ENCODE measurements around the gene FRYL. TPM values are rescaled to one million over a fixed set of nuclear protein-coding genes. Genes with fewer than 3 reads are reported as not detected.
A peak's percentile ranks its signal among the peaks of the same experiment; 100 is the strongest.

FRYL gene
- polyA plus RNA-seq, 1 experiment: 28.0 TPM

DNA sequence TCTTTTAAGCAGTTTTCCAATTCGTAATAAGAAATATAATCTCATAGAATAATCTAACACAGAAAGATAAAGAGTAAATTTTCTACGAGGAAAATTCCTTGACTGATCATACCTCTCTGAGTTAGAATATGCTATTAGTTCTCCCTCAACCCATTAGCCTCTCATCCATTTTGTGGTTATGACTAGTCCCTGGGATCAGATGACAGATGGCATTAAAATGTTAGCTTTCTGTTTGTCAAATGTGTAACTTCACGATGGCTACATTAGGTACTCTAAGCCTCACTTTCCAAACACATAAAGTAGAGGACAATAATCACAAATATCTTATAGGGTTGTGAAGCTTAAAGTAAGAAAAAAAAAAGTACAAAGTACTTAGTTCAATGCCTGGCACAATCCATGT, 177.9 kb downstream of the FRYL start:
- TF ChIP-seq, protein P1, sequence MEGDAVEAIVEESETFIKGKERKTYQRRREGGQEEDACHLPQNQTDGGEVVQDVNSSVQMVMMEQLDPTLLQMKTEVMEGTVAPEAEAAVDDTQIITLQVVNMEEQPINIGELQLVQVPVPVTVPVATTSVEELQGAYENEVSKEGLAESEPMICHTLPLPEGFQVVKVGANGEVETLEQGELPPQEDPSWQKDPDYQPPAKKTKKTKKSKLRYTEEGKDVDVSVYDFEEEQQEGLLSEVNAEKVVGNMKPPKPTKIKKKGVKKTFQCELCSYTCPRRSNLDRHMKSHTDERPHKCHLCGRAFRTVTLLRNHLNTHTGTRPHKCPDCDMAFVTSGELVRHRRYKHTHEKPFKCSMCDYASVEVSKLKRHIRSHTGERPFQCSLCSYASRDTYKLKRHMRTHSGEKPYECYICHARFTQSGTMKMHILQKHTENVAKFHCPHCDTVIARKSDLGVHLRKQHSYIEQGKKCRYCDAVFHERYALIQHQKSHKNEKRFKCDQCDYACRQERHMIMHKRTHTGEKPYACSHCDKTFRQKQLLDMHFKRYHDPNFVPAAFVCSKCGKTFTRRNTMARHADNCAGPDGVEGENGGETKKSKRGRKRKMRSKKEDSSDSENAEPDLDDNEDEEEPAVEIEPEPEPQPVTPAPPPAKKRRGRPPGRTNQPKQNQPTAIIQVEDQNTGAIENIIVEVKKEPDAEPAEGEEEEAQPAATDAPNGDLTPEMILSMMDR (IDR thresholded peaks at IDR 0.05; ENCODE audit: low read depth, low read length): no peak
- POLR2A ChIA-PET: no interaction called here
- no peak overlapping the region for H3K27ac ChIP-seq (ENCODE audit: low read depth, low read length)
- H3K4me3 ChIP-seq (ENCODE audit: low read depth, low read length): no peak overlapping the region
- H3K27me3 ChIP-seq (ENCODE audit: control insufficient read depth, insufficient read depth, low read length): no peaks in the 10 kb centered on the region
- DNase-seq (ENCODE audit: low read depth, low spot score): peak; percentile 7
- CTCF ChIA-PET: interaction anchor here (1.8 to 2.9 kb wide), 2 partner anchors 24 to 360 kb away, joined by 5 to 8 read pairs; no protein-coding TSS in a partner anchor
- no peaks in the 10 kb centered on the region for H3K9me3 ChIP-seq (ENCODE audit: control insufficient read depth, insufficient read depth, low read length)

DNA sequence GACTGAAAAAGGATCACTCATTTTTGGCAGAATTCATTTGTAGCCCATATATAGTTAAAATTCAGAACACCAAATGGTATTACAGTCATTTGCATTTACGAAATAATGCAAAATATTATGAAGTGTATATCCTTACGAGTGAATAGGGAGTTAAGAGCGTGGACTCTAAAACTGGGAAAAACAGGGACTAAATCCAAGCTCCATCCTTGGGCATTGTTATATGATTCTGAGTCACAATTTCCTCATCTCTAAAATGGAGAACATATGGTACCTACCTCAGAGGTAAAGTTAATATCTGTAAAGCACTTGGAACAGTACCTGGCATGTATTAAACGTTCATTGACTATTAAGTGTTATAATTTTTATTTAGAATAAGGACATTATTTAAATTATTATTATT, 183.7 kb downstream of the FRYL start:
- ChIA-PET POLR2A (no interaction called here), CTCF (interaction anchor here (0.7 to 1.2 kb wide), 2 partner anchors 348 to 366 kb away, joined by 3 read pairs; no protein-coding TSS in a partner anchor)
- no peaks in the 10 kb centered on the region for H3K27me3 ChIP-seq (ENCODE audit: control insufficient read depth, insufficient read depth, low read length)
- TF ChIP-seq, protein P1 (IDR thresholded peaks at IDR 0.05; ENCODE audit: low read depth, low read length): no peak
- H3K27ac ChIP-seq (ENCODE audit: low read depth, low read length): no peak overlapping the region
- no peak overlapping the region for H3K4me3 ChIP-seq (ENCODE audit: low read depth, low read length)
- H3K9me3 ChIP-seq (ENCODE audit: control insufficient read depth, insufficient read depth, low read length): no peaks in the 10 kb centered on the region
- no peak for DNase-seq (ENCODE audit: low read depth, low spot score)

DNA sequence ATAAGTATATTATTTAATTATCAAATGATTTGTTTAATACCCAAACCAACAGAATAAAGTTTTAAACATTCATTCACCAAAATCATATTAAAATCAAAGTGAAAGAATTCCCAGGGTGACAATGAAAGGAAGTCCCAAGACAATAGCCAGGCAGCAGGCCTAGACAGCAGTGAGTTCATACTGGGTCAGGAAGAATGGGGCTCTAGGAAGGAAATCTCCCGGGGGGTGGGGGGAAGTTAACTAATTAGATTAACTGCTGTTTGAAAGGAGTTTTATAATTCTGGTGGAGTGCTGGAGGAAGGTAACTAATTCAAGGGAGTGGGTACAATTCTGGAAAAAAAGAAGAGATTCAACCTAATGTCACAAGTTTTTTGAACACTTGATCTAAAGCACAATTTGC, 185.9 kb downstream of the FRYL start:
- H3K27me3 ChIP-seq (ENCODE audit: control insufficient read depth, insufficient read depth, low read length): no peaks in the 10 kb centered on the region
- DNase-seq (ENCODE audit: low read depth, low spot score): no peak
- no peak overlapping the region for H3K27ac ChIP-seq (ENCODE audit: low read depth, low read length)
- POLR2A ChIA-PET: no interaction called here
- H3K9me3 ChIP-seq (ENCODE audit: control insufficient read depth, insufficient read depth, low read length): no peaks in the 10 kb centered on the region
- H3K4me3 ChIP-seq (ENCODE audit: low read depth, low read length): no peak overlapping the region
- CTCF ChIA-PET: interaction anchor here (0.9 to 2.6 kb wide), 3 partner anchors 15 to 67 kb away, joined by 4 to 21 read pairs (median 5); no protein-coding TSS in a partner anchor
- TF ChIP-seq, protein P1 (IDR thresholded peaks at IDR 0.05; ENCODE audit: low read depth, low read length): no peak

DNA sequence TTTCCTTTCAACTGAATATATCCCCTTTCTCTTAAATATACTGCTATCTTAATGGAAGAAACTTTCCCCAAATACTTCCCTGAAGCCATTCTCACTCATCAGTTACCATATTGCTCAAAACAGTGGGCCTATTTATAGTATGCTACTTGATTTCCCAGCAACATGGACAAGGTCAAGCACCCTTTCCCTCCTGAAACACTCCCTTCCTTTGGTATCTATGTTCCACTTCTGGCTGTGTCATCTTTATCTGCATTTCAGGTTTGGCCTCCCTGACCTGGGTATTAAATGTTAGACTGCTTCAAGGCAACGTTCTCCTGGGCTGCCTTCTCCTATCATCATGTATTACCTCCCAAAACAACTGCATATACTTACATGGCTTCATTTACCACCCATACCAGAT, 188.7 kb downstream of the FRYL start:
- Histone ChIP-seq H3K27ac (ENCODE audit: low read depth, low read length) (no peak overlapping the region), H3K27me3 (ENCODE audit: control insufficient read depth, insufficient read depth, low read length) (no peaks in the 10 kb centered on the region), H3K9me3 (ENCODE audit: control insufficient read depth, insufficient read depth, low read length) (no peaks in the 10 kb centered on the region), H3K4me3 (ENCODE audit: low read depth, low read length) (no peak overlapping the region)
- no peak for DNase-seq (ENCODE audit: low read depth, low spot score)
- CTCF ChIA-PET: interaction anchor here (0.9 to 2.6 kb wide), 2 partner anchors 13 to 373 kb away, joined by 3 to 21 read pairs; no protein-coding TSS in a partner anchor
- TF ChIP-seq, protein P1 (IDR thresholded peaks at IDR 0.05; ENCODE audit: low read depth, low read length): no peak
- POLR2A ChIA-PET: no interaction called here

DNA sequence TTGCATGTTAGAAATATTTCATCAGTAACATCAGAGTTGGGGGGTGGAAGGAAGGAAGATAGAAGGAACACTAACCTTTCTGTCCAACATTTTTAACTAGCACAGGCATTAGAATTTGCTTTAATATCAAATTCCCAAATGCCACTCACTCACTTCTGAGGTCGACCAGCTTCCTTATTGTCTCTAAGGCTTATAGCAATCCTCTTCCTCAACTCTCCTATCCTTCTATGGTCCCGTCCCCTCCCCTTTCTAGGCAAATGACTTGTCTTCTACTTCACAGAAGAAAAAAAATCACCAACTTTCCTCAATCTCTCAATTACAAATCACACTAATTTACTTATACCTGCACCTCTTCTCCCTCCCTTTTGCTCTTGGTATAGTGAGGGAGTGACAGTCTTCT, 189.2 kb downstream of the FRYL start:
- no peak overlapping the region for H3K4me3 ChIP-seq (ENCODE audit: low read depth, low read length)
- POLR2A ChIA-PET: no interaction called here
- DNase-seq (ENCODE audit: low read depth, low spot score): no peak
- CTCF ChIA-PET: interaction anchor here (1.8 to 1.9 kb wide), 2 partner anchors 12 to 13 kb away, joined by 5 to 7 read pairs; no protein-coding TSS in a partner anchor
- H3K27me3 ChIP-seq (ENCODE audit: control insufficient read depth, insufficient read depth, low read length): no peaks in the 10 kb centered on the region
- H3K9me3 ChIP-seq (ENCODE audit: control insufficient read depth, insufficient read depth, low read length): no peaks in the 10 kb centered on the region
- no peak overlapping the region for H3K27ac ChIP-seq (ENCODE audit: low read depth, low read length)
- TF ChIP-seq, protein P1 (IDR thresholded peaks at IDR 0.05; ENCODE audit: low read depth, low read length): no peak
